GM23338 (cell line): ENCODE results near the gene TIRAP. TPM values are rescaled to one million over a fixed set of nuclear protein-coding genes. Genes with fewer than 3 reads are reported as not detected.

Source experiments
- ATAC-seq: fragments of 200-7000 bp; cut with Tn5 transposase; 3 replicates; pipeline ENCODE4 v1.9.1; 2020
- DNase-seq: peaks from one replicate; pipeline ENCODE4 v3.0.0-alpha.2; 2015; ENCODE audit warnings: low spot score
- H2AFZ ChIP-seq: fragments of 200-600 bp; sonication (generic); 2 replicates; pipeline ENCODE4 v1.8.0; 2016; ENCODE audit warnings: antibody characterized with exemption, mild to moderate bottlenecking, moderate library complexity
- H3F3A ChIP-seq: fragments of 200-600 bp; sonication (generic); replicated peaks from 2 replicates; pipeline ENCODE4 v1.8.0; 2017; ENCODE audit warnings: antibody characterized with exemption, mixed run types, low read depth
- H3K27ac ChIP-seq: fragments of 200-600 bp; sonication (generic); 2 replicates; pipeline ENCODE4 v1.6.1; 2016; ENCODE audit warnings: low read depth
- H3K27me3 ChIP-seq: fragments of 200-600 bp; sonication (generic); 2 replicates; pipeline ENCODE4 v1.8.0; 2016; ENCODE audit warnings: mild to moderate bottlenecking, mixed run types, moderate library complexity; ENCODE audit not compliant: insufficient read depth
- H3K36me3 ChIP-seq: fragments of 200-600 bp; sonication (generic); 2 replicates; pipeline ENCODE4 v1.8.0; 2016; ENCODE audit warnings: mild to moderate bottlenecking; ENCODE audit not compliant: insufficient read depth
- H3K4me1 ChIP-seq: fragments of 200-600 bp; sonication (generic); 2 replicates; pipeline ENCODE4 v1.8.0; 2016; ENCODE audit warnings: mild to moderate bottlenecking, moderate library complexity; ENCODE audit not compliant: insufficient read depth
- H3K4me2 ChIP-seq: fragments of 200-600 bp; sonication (generic); 2 replicates; pipeline ENCODE4 v1.7.1; 2017; ENCODE audit warnings: mixed run types
- H3K4me3 ChIP-seq: fragments of 200-600 bp; sonication (generic); 2 replicates; pipeline ENCODE4 v1.6.1; 2016; ENCODE audit warnings: mixed run types
- H3K79me2 ChIP-seq: fragments of 200-600 bp; sonication (generic); replicated peaks from 2 replicates; pipeline ENCODE4 v1.8.0; 2017; ENCODE audit warnings: mild to moderate bottlenecking; ENCODE audit not compliant: insufficient read depth
- H3K9me2 ChIP-seq: fragments of 200-600 bp; sonication (generic); 2 replicates; pipeline ENCODE4 v1.8.0; 2017; ENCODE audit not compliant: insufficient read depth
- H4K20me1 ChIP-seq: fragments of 200-600 bp; sonication (generic); replicated peaks from 2 replicates; pipeline ENCODE4 v1.8.0; 2017; ENCODE audit warnings: mild to moderate bottlenecking; ENCODE audit not compliant: insufficient read depth
- H3K27ac Mint-ChIP-seq: 2 replicates; pipeline ENCODE4 v1.8.0; 2020; ENCODE audit warnings: inconsistent platforms, mild to moderate bottlenecking, moderate library complexity, mixed read lengths
- H3K27me3 Mint-ChIP-seq: 3 replicates; pipeline ENCODE4 v1.8.0; 2022; ENCODE audit warnings: low read depth, mild to moderate bottlenecking, moderate library complexity, mixed read lengths, inconsistent platforms; ENCODE audit not compliant: insufficient read depth, poor library complexity
- H3K36me3 Mint-ChIP-seq: 3 replicates; pipeline ENCODE4 v1.8.0; 2021; ENCODE audit warnings: low read depth, mild to moderate bottlenecking, inconsistent platforms, moderate library complexity, mixed read lengths
- H3K4me1 Mint-ChIP-seq: 3 replicates; pipeline ENCODE4 v1.8.0; 2020; ENCODE audit warnings: mild to moderate bottlenecking, inconsistent platforms, mixed read lengths
- H3K4me3 Mint-ChIP-seq: 3 replicates; pipeline ENCODE4 v1.8.0; 2021; ENCODE audit warnings: moderate library complexity, mild to moderate bottlenecking, inconsistent platforms, mixed read lengths
- H3K9me3 Mint-ChIP-seq: 3 replicates; pipeline ENCODE4 v1.8.0; 2020; ENCODE audit warnings: moderate library complexity, mild to moderate bottlenecking, inconsistent platforms, mixed read lengths
- CREB1 ChIP-seq: fragments of 250-450 bp; sonication (Bioruptor Pico); IDR thresholded peaks from 2 replicates; pipeline ENCODE4 v1.5.0; 2020; ENCODE audit warnings: low read depth, mild to moderate bottlenecking, moderate library complexity
- EZH2phosphoT487 ChIP-seq: fragments of 200-600 bp; sonication (generic); IDR thresholded peaks from one replicate; pipeline ENCODE4 v1.8.1; 2018; ENCODE audit warnings: antibody characterized with exemption; ENCODE audit not compliant: unreplicated experiment
- JUNB ChIP-seq: IDR thresholded peaks from one replicate; pipeline ENCODE4 v1.6.1; 2016; ENCODE audit warnings: antibody characterized with exemption; ENCODE audit not compliant: unreplicated experiment
- NANOG ChIP-seq: IDR thresholded peaks from 2 replicates; pipeline ENCODE4 v1.6.1; 2016; ENCODE audit warnings: antibody characterized with exemption, borderline replicate concordance
- STAT1 ChIP-seq: IDR thresholded peaks from one replicate; pipeline ENCODE4 v1.6.1; 2016; ENCODE audit warnings: antibody characterized with exemption; ENCODE audit not compliant: unreplicated experiment
- ZNF114 ChIP-seq: fragments of 250-450 bp; sonication (Bioruptor Pico); IDR thresholded peaks from 2 replicates; pipeline ENCODE4 v1.5.0; 2020; ENCODE audit warnings: mild to moderate bottlenecking, moderate library complexity
- ZNF331 ChIP-seq: fragments of 250-450 bp; sonication (Bioruptor Pico); IDR thresholded peaks from 2 replicates; pipeline ENCODE4 v1.5.0; 2020; ENCODE audit warnings: low read depth, mild to moderate bottlenecking, moderate library complexity
- polyA plus RNA-seq: library from polyadenylated mRNA; unstranded; fragments of >200 nt; fragmentation: Nextera tagmentation; extraction: Ambion mirVana; gene quantifications from 2 replicates; pipeline ENCODE4 v1.2.1, GENCODE V29; 2016
- total RNA-seq: library from RNA; depleted of rRNA; stranded (reverse); fragments of >200 nt; shearing (Covaris generic); gene quantifications from 2 replicates; pipeline ENCODE4 v1.2.3, GENCODE V29; 2014
- TF ChIP-seq, protein P1 (sequence below): IDR thresholded peaks from 2 replicates; pipeline ENCODE4 v1.6.1; 2016; ENCODE audit warnings: antibody characterized with exemption
- TF ChIP-seq, protein P2 (sequence below): fragments of 250-450 bp; sonication (Bioruptor Pico); IDR thresholded peaks from 2 replicates; pipeline ENCODE4 v1.5.0; 2020; ENCODE audit warnings: mild to moderate bottlenecking, moderate library complexity
- TF ChIP-seq, protein P3 (sequence below), 2 experiments: fragments of 200-600 bp in 1 of 2; sonication (generic) in 1 of 2; conservative IDR thresholded peaks; 2 replicates each; pipeline versions ENCODE4 v1.5.1 to v1.6.1; 2016 to 2017; ENCODE audit warnings: antibody characterized with exemption in 2 of 2, low read depth in 2 of 2, mild to moderate bottlenecking in 2 of 2, moderate library complexity in 1 of 2

The TIRAP gene
- total and polyA plus RNA-seq, 2 experiments from 2014 or later = 1.1 to 3.4 TPM

DNA sequence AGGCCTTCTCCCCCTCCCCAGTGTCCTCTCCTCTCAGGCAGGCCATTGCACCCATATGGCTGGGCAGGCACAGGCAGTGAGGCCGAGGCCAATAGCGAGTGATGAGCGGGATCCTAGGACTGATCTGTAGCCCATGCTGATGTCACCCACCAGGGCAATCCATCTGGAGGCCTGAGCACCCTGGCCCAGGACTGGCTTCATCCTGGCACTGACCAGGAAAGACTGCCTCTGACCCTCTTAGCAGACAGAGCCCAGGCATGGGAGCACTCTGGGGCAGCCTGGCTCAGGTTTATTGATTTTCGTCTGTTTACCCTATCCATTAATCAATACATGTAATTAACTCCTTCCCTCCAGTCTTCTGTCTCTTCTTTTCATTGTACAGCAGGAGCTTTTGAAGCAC is 5.1 kb upstream of the TIRAP start:
- Mint-ChIP-seq H3K9me3 (no peaks in the 10 kb centered on the region; the same call in 2 of the 3 replicates), H3K4me3 (no peak overlapping the region), H3K36me3 (peaks cover 54% of the 10 kb centered on the region), H3K27me3 (peaks cover 23% of the 10 kb centered on the region), H3K4me1 (peaks cover 12% of the 10 kb centered on the region), H3K27ac (no peak overlapping the region)
- no peak overlapping the region for H3K27ac ChIP-seq
- H3K4me2 ChIP-seq = no peak overlapping the region
- no peaks in the 10 kb centered on the region; the same call in 1 of the 2 replicates for H3K36me3 ChIP-seq
- DNase-seq (no peak), ATAC-seq (no peak)
- H4K20me1 ChIP-seq = no peaks in the 10 kb centered on the region
- TF ChIP-seq, protein P1, sequence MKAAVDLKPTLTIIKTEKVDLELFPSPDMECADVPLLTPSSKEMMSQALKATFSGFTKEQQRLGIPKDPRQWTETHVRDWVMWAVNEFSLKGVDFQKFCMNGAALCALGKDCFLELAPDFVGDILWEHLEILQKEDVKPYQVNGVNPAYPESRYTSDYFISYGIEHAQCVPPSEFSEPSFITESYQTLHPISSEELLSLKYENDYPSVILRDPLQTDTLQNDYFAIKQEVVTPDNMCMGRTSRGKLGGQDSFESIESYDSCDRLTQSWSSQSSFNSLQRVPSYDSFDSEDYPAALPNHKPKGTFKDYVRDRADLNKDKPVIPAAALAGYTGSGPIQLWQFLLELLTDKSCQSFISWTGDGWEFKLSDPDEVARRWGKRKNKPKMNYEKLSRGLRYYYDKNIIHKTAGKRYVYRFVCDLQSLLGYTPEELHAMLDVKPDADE = no peak
- TF ChIP-seq, protein P2, sequence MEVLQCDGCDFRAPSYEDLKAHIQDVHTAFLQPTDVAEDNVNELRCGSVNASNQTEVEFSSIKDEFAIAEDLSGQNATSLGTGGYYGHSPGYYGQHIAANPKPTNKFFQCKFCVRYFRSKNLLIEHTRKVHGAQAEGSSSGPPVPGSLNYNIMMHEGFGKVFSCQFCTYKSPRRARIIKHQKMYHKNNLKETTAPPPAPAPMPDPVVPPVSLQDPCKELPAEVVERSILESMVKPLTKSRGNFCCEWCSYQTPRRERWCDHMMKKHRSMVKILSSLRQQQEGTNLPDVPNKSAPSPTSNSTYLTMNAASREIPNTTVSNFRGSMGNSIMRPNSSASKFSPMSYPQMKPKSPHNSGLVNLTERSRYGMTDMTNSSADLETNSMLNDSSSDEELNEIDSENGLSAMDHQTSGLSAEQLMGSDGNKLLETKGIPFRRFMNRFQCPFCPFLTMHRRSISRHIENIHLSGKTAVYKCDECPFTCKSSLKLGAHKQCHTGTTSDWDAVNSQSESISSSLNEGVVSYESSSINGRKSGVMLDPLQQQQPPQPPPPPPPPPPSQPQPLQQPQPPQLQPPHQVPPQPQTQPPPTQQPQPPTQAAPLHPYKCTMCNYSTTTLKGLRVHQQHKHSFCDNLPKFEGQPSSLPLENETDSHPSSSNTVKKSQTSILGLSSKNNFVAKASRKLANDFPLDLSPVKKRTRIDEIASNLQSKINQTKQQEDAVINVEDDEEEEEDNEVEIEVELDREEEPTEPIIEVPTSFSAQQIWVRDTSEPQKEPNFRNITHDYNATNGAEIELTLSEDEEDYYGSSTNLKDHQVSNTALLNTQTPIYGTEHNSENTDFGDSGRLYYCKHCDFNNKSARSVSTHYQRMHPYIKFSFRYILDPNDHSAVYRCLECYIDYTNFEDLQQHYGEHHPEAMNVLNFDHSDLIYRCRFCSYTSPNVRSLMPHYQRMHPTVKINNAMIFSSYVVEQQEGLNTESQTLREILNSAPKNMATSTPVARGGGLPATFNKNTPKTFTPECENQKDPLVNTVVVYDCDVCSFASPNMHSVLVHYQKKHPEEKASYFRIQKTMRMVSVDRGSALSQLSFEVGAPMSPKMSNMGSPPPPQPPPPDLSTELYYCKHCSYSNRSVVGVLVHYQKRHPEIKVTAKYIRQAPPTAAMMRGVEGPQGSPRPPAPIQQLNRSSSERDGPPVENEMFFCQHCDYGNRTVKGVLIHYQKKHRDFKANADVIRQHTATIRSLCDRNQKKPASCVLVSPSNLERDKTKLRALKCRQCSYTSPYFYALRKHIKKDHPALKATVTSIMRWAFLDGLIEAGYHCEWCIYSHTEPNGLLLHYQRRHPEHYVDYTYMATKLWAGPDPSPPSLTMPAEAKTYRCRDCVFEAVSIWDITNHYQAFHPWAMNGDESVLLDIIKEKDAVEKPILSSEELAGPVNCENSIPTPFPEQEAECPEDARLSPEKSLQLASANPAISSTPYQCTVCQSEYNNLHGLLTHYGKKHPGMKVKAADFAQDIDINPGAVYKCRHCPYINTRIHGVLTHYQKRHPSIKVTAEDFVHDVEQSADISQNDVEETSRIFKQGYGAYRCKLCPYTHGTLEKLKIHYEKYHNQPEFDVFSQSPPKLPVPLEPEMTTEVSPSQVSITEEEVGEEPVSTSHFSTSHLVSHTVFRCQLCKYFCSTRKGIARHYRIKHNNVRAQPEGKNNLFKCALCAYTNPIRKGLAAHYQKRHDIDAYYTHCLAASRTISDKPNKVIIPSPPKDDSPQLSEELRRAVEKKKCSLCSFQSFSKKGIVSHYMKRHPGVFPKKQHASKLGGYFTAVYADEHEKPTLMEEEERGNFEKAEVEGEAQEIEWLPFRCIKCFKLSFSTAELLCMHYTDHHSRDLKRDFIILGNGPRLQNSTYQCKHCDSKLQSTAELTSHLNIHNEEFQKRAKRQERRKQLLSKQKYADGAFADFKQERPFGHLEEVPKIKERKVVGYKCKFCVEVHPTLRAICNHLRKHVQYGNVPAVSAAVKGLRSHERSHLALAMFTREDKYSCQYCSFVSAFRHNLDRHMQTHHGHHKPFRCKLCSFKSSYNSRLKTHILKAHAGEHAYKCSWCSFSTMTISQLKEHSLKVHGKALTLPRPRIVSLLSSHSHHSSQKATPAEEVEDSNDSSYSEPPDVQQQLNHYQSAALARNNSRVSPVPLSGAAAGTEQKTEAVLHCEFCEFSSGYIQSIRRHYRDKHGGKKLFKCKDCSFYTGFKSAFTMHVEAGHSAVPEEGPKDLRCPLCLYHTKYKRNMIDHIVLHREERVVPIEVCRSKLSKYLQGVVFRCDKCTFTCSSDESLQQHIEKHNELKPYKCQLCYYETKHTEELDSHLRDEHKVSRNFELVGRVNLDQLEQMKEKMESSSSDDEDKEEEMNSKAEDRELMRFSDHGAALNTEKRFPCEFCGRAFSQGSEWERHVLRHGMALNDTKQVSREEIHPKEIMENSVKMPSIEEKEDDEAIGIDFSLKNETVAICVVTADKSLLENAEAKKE (CRISPR knock-in tag) = no peak
- TF ChIP-seq STAT1 (no peak), JUNB (no peak), NANOG (no peak), ZNF331 (no peak), CREB1 (CRISPR knock-in tag) (no peak), EZH2phosphoT487 (no peak), ZNF114 (CRISPR knock-in tag) (no peak)
- TF ChIP-seq, protein P3, sequence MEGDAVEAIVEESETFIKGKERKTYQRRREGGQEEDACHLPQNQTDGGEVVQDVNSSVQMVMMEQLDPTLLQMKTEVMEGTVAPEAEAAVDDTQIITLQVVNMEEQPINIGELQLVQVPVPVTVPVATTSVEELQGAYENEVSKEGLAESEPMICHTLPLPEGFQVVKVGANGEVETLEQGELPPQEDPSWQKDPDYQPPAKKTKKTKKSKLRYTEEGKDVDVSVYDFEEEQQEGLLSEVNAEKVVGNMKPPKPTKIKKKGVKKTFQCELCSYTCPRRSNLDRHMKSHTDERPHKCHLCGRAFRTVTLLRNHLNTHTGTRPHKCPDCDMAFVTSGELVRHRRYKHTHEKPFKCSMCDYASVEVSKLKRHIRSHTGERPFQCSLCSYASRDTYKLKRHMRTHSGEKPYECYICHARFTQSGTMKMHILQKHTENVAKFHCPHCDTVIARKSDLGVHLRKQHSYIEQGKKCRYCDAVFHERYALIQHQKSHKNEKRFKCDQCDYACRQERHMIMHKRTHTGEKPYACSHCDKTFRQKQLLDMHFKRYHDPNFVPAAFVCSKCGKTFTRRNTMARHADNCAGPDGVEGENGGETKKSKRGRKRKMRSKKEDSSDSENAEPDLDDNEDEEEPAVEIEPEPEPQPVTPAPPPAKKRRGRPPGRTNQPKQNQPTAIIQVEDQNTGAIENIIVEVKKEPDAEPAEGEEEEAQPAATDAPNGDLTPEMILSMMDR (conservative IDR thresholded peaks at IDR 0.05; ENCODE audit: low read depth in 2 of 2) = no peak
- H3F3A ChIP-seq = peaks cover 5% of the 10 kb centered on the region; the same call in 1 of the 2 replicates
- H3K79me2 ChIP-seq = no peaks in the 10 kb centered on the region
- 0 out of 2 replicates have a peak, but pooled peaks cover 7% of the 10 kb centered on the region for H3K4me1 ChIP-seq
- no peak overlapping the region for H2AFZ ChIP-seq
- H3K4me3 ChIP-seq = no peak overlapping the region
- H3K9me2 ChIP-seq = no peaks in the 10 kb centered on the region
- peaks cover 14% of the 10 kb centered on the region; the same call in 1 of the 2 replicates for H3K27me3 ChIP-seq
